ENCODE measurements around the gene RDH12.

The RDH12 gene

DNA sequence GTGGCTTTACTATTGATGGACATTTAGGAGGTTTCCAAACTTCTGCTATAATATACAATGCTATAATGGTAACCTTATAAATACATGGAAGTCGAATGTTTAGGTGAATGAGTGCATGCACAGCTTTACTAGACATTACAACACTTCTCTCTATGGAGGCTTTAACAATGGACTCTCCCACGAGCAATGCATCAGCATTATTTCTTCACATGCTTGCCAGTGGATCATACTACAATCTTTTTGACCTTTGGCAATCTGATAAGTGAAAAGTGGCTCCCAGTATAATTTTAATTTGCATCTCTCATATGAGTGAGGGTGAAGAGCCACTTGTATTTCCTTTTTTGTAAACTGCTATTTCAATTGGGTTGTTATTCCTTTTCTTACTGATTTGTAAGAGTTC, 18.2 kb downstream of the RDH12 start:
- H3K27me3 ChIP-seq (ENCODE audit: insufficient read depth, low read depth, severe bottlenecking) = no peaks in the 10 kb centered on the region
- TF ChIP-seq, protein P1, sequence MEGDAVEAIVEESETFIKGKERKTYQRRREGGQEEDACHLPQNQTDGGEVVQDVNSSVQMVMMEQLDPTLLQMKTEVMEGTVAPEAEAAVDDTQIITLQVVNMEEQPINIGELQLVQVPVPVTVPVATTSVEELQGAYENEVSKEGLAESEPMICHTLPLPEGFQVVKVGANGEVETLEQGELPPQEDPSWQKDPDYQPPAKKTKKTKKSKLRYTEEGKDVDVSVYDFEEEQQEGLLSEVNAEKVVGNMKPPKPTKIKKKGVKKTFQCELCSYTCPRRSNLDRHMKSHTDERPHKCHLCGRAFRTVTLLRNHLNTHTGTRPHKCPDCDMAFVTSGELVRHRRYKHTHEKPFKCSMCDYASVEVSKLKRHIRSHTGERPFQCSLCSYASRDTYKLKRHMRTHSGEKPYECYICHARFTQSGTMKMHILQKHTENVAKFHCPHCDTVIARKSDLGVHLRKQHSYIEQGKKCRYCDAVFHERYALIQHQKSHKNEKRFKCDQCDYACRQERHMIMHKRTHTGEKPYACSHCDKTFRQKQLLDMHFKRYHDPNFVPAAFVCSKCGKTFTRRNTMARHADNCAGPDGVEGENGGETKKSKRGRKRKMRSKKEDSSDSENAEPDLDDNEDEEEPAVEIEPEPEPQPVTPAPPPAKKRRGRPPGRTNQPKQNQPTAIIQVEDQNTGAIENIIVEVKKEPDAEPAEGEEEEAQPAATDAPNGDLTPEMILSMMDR (IDR thresholded peaks at IDR 0.05; ENCODE audit: low read depth, low read length) = no peak
- H3K36me3 ChIP-seq = no peaks in the 10 kb centered on the region
- H3K4me3 ChIP-seq (ENCODE audit: low read depth, low read length) = no peak overlapping the region
- H3K9me3 ChIP-seq (ENCODE audit: severe bottlenecking) = no peaks in the 10 kb centered on the region
- H3K27ac ChIP-seq = no peak overlapping the region
- DNase-seq = no peak

DNA sequence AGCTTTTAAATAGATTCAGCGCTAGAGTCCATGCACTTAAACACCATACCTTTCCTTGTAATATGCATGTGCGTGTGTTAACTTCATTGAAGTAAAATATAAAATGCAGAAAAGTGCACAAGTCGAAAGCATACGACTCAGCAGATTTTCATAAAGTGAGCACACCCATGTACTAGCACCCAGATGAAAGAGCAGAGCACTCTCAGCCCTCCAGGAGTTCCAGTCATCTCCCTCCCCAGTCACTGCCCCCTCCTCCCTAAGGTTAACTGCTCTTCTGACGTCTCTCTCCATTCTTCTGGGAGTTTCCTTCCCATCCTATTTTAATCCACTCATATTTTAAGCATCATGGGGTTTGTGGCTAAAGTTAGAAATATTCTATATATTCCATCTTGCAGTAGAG, 20.2 kb downstream of the RDH12 start:
- Histone ChIP-seq H3K27ac (no peak overlapping the region), H3K9me3 (ENCODE audit: severe bottlenecking) (no peaks in the 10 kb centered on the region), H3K4me3 (ENCODE audit: low read depth, low read length) (no peak overlapping the region), H3K27me3 (ENCODE audit: insufficient read depth, low read depth, severe bottlenecking) (no peaks in the 10 kb centered on the region), H3K36me3 (no peaks in the 10 kb centered on the region)
- TF ChIP-seq, protein P1 (IDR thresholded peaks at IDR 0.05; ENCODE audit: low read depth, low read length) = no peak
- DNase-seq = no peak

DNA sequence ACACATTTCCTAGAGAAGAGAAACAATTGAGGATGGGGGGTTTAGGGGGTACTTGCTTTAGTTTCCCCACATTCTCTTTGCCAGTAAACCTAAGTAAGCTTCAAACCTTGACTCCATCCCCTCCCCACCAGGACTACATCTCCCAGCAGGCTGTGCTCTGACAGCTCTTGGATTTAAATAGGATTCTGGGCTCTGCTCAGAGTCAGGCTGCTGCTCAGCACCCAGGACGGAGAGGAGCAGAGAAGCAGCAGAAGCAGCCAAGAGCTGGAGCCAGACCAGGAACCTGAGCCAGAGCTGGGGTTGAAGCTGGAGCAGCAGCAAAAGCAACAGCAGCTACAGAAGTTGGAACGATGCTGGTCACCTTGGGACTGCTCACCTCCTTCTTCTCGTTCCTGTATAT, 20.6 kb downstream of the RDH12 start:
- Histone ChIP-seq H3K36me3 (no peaks in the 10 kb centered on the region), H3K9me3 (ENCODE audit: severe bottlenecking) (no peaks in the 10 kb centered on the region), H3K27ac (no peak overlapping the region), H3K4me3 (ENCODE audit: low read depth, low read length) (peak overlapping the region; percentile 11), H3K27me3 (ENCODE audit: insufficient read depth, low read depth, severe bottlenecking) (no peaks in the 10 kb centered on the region)
- TF ChIP-seq, protein P1 (IDR thresholded peaks at IDR 0.05; ENCODE audit: low read depth, low read length) = no peak
- peak; percentile 57 for DNase-seq

DNA sequence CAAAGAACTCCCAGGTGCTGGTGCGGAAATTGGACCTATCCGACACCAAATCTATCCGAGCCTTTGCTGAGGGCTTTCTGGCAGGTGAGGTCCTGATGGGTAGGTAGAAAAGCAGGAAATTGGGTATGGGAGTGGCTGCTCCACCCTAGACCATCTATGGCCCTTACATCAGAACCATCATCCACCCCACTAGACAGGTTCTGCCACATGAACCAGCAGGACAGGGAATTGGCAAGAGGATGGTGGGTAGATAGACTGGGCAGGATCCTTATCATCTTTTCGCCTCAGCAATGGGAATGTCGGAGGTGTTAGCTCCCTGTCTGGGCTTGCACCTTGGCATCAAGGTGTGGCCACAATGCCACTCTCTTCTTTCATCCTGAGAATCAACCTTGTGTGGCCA, 23.5 kb downstream of the RDH12 start:
- Histone ChIP-seq H3K27ac (no peak overlapping the region), H3K4me3 (ENCODE audit: low read depth, low read length) (no peak overlapping the region), H3K27me3 (ENCODE audit: insufficient read depth, low read depth, severe bottlenecking) (no peaks in the 10 kb centered on the region), H3K9me3 (ENCODE audit: severe bottlenecking) (no peaks in the 10 kb centered on the region), H3K36me3 (no peaks in the 10 kb centered on the region)
- no peak for DNase-seq
- TF ChIP-seq, protein P1 (IDR thresholded peaks at IDR 0.05; ENCODE audit: low read depth, low read length) = no peak

DNA sequence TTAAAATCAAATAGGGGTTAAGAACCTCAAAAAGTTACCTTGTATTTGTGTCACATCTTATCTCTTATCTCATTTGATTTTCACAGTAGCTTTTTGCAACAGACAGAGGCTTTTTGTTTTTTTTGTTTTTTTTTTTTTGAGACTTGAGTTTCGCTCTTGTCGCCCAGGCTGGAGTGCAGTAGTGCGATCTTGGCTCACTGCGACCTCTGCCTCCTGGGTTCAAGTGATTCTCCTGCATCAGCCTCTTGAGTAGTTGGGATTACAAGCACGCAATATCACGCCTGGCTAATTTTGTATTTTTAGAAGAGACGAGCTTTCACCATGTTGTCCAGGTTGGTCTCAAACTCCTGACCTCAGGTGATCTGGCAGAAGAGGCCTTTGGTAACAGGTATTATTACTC, 25.7 kb downstream of the RDH12 start:
- TF ChIP-seq, protein P1 (IDR thresholded peaks at IDR 0.05; ENCODE audit: low read depth, low read length) = no peak
- H3K27me3 ChIP-seq (ENCODE audit: insufficient read depth, low read depth, severe bottlenecking) = no peaks in the 10 kb centered on the region
- no peak overlapping the region for H3K27ac ChIP-seq
- DNase-seq = no peak
- no peaks in the 10 kb centered on the region for H3K9me3 ChIP-seq (ENCODE audit: severe bottlenecking)
- no peaks in the 10 kb centered on the region for H3K36me3 ChIP-seq
- H3K4me3 ChIP-seq (ENCODE audit: low read depth, low read length) = no peak overlapping the region

DNA sequence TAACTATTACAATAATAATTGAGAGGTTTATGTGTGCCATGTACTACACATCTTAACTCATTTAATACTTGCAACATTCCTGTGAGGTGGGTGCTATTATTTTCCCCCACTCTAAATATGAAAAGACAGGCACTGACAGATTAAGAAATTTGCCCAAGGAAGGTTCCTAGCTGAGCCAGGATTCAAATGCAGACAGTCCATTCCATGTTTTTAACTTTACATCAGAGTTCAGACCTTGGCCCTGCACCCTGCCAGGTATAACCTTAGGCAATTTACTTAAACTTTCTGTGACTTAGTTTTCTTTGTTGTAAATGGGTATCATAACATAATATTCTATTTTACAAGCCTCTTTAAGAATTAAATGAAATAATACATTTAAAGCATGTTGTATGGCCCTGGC, 26.6 kb downstream of the RDH12 start:
- Histone ChIP-seq H3K4me3 (ENCODE audit: low read depth, low read length) (no peak overlapping the region), H3K27me3 (ENCODE audit: insufficient read depth, low read depth, severe bottlenecking) (no peaks in the 10 kb centered on the region), H3K27ac (no peak overlapping the region), H3K36me3 (no peaks in the 10 kb centered on the region), H3K9me3 (ENCODE audit: severe bottlenecking) (no peaks in the 10 kb centered on the region)
- DNase-seq = no peak
- TF ChIP-seq, protein P1 (IDR thresholded peaks at IDR 0.05; ENCODE audit: low read depth, low read length) = no peak
